CD1c-positive myeloid dendritic cell (primary cell): Measurements from ENCODE around the gene MOCS1.

Experiments
- DNase-seq: peaks from one replicate; pipeline ENCODE4 v3.0.0-alpha.2; 2016; ENCODE audit errors: extremely low spot score

MOCS1 gene

GRCh38 chr6:39948199-39948791 is 14.0 kb upstream of the MOCS1 start:
- DNase-seq, result no peak

- DNase-seq, result no peak
Observed at GRCh38 chr6:39947611-39948068, 13.4 kb upstream of the MOCS1 start.

GRCh38 chr6:39945626-39946025 is 11.4 kb upstream of the MOCS1 start:
- no peak for DNase-seq

- DNase-seq, result no peak
Observed at GRCh38 chr6:39942903-39943580, 8.8 kb upstream of the MOCS1 start.

GRCh38 chr6:39941820-39942219 is 7.6 kb upstream of the MOCS1 start:
- DNase-seq, result no peak

- DNase-seq, result no peak
Observed at GRCh38 chr6:39941138-39941537, 6.9 kb upstream of the MOCS1 start.

- no peak for DNase-seq
Observed at GRCh38 chr6:39938773-39939654, 4.8 kb upstream of the MOCS1 start.

GRCh38 chr6:39937686-39938333 is 3.5 kb upstream of the MOCS1 start:
- no peak for DNase-seq

GRCh38 chr6:39936857-39937256 is 2.6 kb upstream of the MOCS1 start:
- DNase-seq, result no peak

- DNase-seq, result no peak
Observed at GRCh38 chr6:39935241-39935640, 979 bp upstream of the MOCS1 start.

GRCh38 chr6:39933669-39934130 is 562 bp downstream of the MOCS1 start:
- DNase-seq, result no peak

GRCh38 chr6:39932386-39932910 is 1.8 kb downstream of the MOCS1 start:
- DNase-seq, result no peak

GRCh38 chr6:39931607-39932006 is 2.7 kb downstream of the MOCS1 start:
- DNase-seq, result no peak

GRCh38 chr6:39930540-39930939 is 3.7 kb downstream of the MOCS1 start:
- DNase-seq, result no peak

- no peak for DNase-seq
Observed at GRCh38 chr6:39929733-39930461, 4.4 kb downstream of the MOCS1 start.

- DNase-seq, result no peak
Observed at GRCh38 chr6:39929039-39929732, 5.1 kb downstream of the MOCS1 start.

- DNase-seq, result no peak
Observed at GRCh38 chr6:39927159-39927558, 7.1 kb downstream of the MOCS1 start.

GRCh38 chr6:39926668-39927067 is 7.6 kb downstream of the MOCS1 start:
- no peak for DNase-seq

GRCh38 chr6:39925931-39926290 is 8.4 kb downstream of the MOCS1 start:
- DNase-seq, result no peak

GRCh38 chr6:39925191-39925930 is 8.9 kb downstream of the MOCS1 start:
- no peak for DNase-seq
